Stimulated activated effector memory CD8-positive, alpha-beta T cell treated with anti-CD3 and anti-CD28 coated beads, Interleukin-12 subunit alpha, Interleukin-12 subunit beta, amount 100 ng/mL, for 72 hours (primary cell): ENCODE measurements around the gene TDRD6.
"Not testable (repeated sequence)": the region's sequence is repeated elsewhere in the genome, so short reads cannot be mapped to it uniquely, and the experiment has no call there.

Experiments used
- ATAC-seq: fragments of 150-1000 bp; cut with Tn5 transposase; 2 replicates; pipeline ENCODE4 v1.10.0; 2021
- DNase-seq, 2 donors: peaks; one replicate each; pipeline ENCODE4 v3.0.0; 2021 to 2022; ENCODE audit warnings: low spot score in 2 of 2
- H3K27ac Mint-ChIP-seq: one replicate; pipeline ENCODE4 v1.8.0; 2022; ENCODE audit warnings: mild to moderate bottlenecking, mixed read lengths
- H3K36me3 Mint-ChIP-seq: one replicate; pipeline ENCODE4 v1.8.0; 2022; ENCODE audit warnings: mild to moderate bottlenecking, mixed read lengths
- H3K4me1 Mint-ChIP-seq: one replicate; pipeline ENCODE4 v1.8.0; 2022; ENCODE audit warnings: mixed read lengths
- H3K4me3 Mint-ChIP-seq: one replicate; pipeline ENCODE4 v1.8.0; 2022; ENCODE audit warnings: mild to moderate bottlenecking, mixed read lengths
- H3K9me3 Mint-ChIP-seq: one replicate; pipeline ENCODE4 v1.8.0; 2022; ENCODE audit warnings: mixed read lengths

TDRD6 gene, protein sequence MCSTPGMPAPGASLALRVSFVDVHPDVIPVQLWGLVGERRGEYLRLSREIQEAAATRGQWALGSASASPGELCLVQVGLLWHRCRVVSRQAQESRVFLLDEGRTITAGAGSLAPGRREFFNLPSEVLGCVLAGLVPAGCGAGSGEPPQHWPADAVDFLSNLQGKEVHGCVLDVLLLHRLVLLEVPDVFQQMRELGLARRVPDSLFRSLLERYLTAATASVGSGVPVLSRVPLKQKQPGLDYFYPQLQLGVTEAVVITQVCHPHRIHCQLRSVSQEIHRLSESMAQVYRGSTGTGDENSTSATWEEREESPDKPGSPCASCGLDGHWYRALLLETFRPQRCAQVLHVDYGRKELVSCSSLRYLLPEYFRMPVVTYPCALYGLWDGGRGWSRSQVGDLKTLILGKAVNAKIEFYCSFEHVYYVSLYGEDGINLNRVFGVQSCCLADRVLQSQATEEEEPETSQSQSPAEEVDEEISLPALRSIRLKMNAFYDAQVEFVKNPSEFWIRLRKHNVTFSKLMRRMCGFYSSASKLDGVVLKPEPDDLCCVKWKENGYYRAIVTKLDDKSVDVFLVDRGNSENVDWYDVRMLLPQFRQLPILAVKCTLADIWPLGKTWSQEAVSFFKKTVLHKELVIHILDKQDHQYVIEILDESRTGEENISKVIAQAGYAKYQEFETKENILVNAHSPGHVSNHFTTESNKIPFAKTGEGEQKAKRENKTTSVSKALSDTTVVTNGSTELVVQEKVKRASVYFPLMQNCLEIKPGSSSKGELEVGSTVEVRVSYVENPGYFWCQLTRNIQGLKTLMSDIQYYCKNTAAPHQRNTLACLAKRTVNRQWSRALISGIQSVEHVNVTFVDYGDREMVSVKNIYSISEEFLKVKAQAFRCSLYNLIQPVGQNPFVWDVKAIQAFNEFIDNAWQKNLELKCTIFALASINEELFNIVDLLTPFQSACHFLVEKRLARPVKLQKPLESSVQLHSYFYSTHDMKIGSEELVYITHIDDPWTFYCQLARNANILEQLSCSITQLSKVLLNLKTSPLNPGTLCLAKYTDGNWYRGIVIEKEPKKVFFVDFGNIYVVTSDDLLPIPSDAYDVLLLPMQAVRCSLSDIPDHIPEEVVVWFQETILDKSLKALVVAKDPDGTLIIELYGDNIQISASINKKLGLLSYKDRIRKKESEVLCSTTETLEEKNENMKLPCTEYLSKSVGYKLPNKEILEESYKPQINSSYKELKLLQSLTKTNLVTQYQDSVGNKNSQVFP (N-terminal part only)

DNA sequence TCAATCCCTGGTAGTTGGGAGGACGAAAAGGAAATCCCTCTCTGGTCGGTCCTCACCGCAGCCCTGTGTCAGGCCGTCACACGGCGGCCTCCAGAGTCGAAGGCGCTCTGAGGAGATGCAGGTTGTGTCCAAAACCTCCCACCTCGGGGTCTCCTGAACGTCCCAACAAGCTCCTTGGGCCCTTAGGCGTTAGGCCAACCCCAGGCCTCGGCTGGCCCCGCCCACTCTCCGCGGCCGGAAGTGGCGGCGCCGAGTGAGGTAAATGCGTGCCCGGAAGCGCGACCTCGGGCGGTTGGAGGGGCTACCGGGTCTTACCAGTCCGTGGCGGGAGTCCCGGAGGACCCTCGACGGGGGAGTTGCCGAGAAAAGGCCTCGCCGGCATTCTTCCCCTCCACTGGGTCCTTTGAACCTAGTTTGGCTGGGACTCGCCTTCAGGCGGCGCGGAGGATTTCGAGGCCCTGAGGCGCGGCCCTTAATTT lies at the start of gene TDRD6:
TDRD6 (plus strand) TSS at position 267 of the 479 bp plus-strand sequence. CDS start 244 bp downstream, outside the sequence.
- DNase-seq, result no peak
- Mint-ChIP-seq H3K27ac (no peak within 1 kb of the TSS), H3K9me3 (no peaks in the 10 kb centered on the region), H3K4me3 (no peak within 1 kb of the TSS), H3K36me3 (no peaks in the 10 kb centered on the region), H3K4me1 (no peaks in the 10 kb centered on the region)
- no peak for ATAC-seq

DNA sequence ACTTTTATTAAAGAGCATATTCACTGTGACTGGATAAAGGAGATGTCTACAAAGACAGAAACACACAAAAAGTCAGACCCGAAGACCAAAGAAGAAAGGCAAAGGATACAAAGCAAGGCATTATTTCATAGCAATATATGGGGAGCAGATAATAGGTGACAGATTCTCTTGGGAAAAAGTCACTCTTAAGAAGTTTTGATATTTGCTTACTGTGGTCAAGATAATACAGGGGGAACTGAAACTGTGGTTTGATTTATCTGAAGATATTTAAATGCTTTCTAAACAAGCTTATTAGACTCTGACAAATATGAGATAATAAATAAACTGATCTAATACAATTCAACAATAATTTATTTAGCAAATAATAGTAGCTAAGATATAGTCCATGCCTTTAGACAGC lies 49.8 kb upstream of the TDRD6 start:
- no peak for ATAC-seq
- Mint-ChIP-seq H3K36me3 (no peaks in the 10 kb centered on the region), H3K4me3 (no peak overlapping the region), H3K4me1 (peaks cover 3% of the 10 kb centered on the region), H3K9me3 (no peaks in the 10 kb centered on the region), H3K27ac (no peak overlapping the region)
- no peak for DNase-seq

DNA sequence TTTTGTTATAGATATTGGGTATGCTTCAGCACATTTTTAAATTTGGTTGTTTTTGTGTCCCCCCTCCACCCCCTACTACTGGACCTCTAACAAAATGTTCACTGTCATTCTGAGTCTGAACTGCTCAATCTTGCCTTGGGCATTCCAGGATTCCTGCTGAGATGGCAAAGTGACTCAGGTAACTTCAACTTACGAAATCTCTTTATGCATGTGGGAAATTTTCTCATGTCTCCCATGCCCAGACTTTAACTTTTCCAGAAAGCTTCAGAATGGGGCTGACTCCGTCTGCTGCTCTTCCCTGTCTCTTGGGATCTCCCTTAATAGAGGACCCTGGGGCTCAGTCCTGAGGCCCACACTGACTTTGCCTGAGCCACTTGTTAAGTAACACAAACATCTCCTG lies 49.0 kb upstream of the TDRD6 start:
- no peaks in the 10 kb centered on the region for H3K36me3 Mint-ChIP-seq
- peaks cover 6% of the 10 kb centered on the region for H3K4me1 Mint-ChIP-seq
- no peak for ATAC-seq
- H3K27ac Mint-ChIP-seq, result no peak overlapping the region
- no peaks in the 10 kb centered on the region for H3K9me3 Mint-ChIP-seq
- H3K4me3 Mint-ChIP-seq, result no peak overlapping the region
- no peak for DNase-seq

DNA sequence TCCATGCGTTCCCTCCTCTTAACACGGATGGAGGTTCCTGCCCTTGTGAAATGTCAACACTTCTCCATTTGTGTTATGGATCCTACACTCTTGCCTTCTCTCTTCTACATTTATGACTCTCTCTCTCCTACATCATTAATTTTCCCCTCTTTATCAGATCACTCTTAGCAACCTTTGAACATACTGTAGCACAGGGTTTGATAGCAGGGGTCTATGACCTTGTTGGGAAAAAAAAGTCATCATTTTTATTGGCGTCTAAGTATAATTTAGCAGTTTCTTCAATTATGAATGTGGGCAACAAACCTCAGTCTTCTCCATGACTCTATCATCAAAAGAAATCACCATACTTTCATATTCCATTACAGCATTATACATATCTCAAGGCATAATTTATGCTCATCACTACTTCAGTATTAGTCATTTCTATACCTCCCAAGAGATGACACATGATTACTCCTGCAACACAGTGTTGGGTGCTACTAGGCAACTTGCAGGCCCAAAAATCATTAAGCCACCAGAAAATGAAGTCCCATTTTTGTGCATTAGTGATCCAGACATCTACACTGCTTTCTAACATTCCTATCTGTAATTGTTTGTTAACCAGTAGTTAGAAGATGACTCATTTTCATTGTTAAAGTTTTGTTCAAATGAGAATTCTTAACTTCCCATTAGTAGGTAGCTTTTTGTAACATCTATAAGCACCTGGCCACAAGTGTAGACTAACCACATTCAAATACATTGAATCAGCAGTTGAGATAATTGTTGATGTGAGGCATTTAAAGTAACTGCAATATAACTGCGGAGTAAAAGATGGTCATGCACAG lies 44.5 kb upstream of the TDRD6 start:
- DNase-seq (no peak), ATAC-seq (peak; percentile 99)
- H3K4me1 Mint-ChIP-seq, result peaks cover 6% of the 10 kb centered on the region
- H3K9me3 Mint-ChIP-seq, result no peaks in the 10 kb centered on the region
- H3K27ac Mint-ChIP-seq, result no peak overlapping the region
- no peak overlapping the region for H3K4me3 Mint-ChIP-seq
- no peaks in the 10 kb centered on the region for H3K36me3 Mint-ChIP-seq

DNA sequence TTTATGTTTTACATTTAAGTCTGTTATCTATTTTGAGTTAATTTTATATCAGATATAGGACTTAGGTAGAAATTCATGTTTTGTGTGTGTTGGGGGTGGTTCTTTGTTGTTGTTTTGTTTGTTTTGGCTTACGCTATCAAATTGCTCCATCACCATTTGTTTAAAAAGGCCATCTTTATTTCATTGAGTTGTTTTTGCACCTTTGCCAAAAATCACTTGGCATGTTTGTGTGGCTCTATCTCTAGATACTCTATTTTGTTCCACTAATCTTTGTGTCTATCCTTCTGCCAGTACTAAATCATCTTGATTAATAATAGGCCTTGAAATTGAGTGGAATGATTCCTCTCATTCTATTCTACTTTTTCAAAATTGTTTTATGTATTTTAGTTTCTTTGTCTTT lies 42.4 kb upstream of the TDRD6 start:
- no peak overlapping the region for H3K4me3 Mint-ChIP-seq
- no peaks in the 10 kb centered on the region for H3K36me3 Mint-ChIP-seq
- H3K9me3 Mint-ChIP-seq, result no peaks in the 10 kb centered on the region
- DNase-seq (no peak), ATAC-seq (no peak)
- peaks cover 6% of the 10 kb centered on the region for H3K4me1 Mint-ChIP-seq
- H3K27ac Mint-ChIP-seq, result no peak overlapping the region

DNA sequence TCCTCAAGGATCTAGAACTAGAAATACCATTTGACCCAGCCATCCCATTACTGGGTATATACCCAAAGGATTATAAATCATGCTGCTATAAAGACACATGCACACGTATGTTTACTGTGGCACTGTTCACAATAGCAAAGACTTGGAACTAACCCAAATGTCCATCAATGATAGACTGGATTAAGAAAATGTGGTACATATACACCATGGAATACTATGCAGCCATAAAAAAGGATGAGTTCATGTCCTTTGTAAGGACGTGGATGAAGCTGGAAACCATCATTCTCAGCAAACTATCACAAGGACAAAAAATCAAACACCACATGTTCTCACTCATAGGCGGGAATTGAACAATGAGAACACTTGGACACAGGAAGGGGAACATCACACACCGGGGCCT lies 39.6 kb upstream of the TDRD6 start:
- H3K36me3 Mint-ChIP-seq, H3K9me3 Mint-ChIP-seq, H3K4me3 Mint-ChIP-seq, DNase-seq, ATAC-seq, H3K27ac Mint-ChIP-seq: not testable (repeated sequence)
- peaks cover 11% of the 10 kb centered on the region for H3K4me1 Mint-ChIP-seq

DNA sequence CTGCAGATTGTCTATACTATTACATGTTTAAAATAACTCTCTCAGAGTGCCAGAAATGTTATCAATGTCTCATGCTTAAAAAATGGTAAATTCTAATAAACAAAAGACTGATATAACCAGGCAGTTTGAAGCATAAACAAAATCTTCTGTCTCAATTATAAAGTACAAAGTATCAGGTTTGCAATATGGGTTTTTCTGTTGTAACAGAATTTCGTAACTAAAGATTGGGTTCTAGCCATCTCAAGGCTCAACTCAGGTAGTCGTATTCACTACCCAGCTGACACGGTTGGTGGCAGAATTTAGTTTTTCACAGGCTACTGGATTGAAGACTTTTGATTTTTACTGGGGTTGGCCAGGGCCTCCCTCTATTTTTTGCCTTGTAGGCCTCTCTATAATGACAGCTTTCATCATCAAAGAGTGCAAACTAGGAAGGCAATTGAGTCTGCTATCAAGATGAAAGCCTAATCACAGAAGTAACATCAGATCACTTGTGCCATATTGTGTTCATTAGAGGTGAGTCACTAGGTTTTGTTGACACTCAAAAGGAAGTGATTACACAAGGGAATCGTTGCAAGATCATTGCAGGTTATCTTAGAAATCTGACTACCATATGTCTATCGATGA lies 38.7 kb upstream of the TDRD6 start:
- Mint-ChIP-seq H3K4me3 (no peak overlapping the region), H3K9me3 (no peaks in the 10 kb centered on the region), H3K36me3 (no peaks in the 10 kb centered on the region), H3K27ac (no peak overlapping the region), H3K4me1 (peaks cover 16% of the 10 kb centered on the region)
- ATAC-seq (no peak), DNase-seq (no peak)

DNA sequence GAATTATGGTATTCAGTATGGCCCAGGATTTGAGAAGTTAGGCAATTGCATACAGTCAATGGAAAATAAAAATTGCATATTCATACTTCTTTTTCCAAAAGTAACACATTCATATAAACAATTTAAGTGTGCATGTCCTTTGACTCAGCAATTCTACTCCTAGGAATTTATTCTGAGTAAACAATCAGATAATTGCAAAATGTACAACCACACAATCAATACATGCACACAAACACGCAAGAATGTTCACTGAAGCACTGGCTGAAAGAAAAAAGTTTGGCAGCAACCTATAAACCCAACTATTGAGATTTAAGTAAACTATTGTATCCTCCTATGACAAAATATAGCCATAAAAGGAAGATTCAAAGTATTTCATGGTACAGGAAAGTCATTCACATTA lies 36.7 kb upstream of the TDRD6 start:
- Mint-ChIP-seq H3K4me1 (peaks cover 16% of the 10 kb centered on the region), H3K9me3 (no peaks in the 10 kb centered on the region), H3K27ac (no peak overlapping the region), H3K36me3 (no peaks in the 10 kb centered on the region), H3K4me3 (no peak overlapping the region)
- ATAC-seq (no peak), DNase-seq (no peak)

DNA sequence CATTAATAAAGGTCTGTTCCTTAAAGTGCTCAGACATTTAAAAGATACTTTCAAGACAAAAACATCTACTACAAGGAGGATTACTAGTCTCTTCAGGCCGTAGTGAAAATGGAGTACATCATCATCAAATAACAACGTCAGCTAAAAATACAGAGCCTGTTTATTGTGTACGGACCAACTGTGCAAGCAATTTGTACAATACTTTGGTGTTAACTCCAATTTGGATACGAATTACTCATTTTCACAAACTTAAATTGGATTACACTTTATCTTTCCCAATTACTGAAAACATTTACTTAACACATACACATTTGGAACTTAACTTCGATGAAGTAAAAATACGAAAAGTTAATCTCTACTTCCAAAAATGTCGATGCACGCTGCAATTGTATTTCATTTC lies 35.9 kb upstream of the TDRD6 start:
- Mint-ChIP-seq H3K36me3 (no peaks in the 10 kb centered on the region), H3K4me1 (peaks cover 16% of the 10 kb centered on the region), H3K9me3 (no peaks in the 10 kb centered on the region), H3K27ac (no peak overlapping the region), H3K4me3 (peak overlapping the region; percentile 79)
- no peak for ATAC-seq
- DNase-seq, result no peak

DNA sequence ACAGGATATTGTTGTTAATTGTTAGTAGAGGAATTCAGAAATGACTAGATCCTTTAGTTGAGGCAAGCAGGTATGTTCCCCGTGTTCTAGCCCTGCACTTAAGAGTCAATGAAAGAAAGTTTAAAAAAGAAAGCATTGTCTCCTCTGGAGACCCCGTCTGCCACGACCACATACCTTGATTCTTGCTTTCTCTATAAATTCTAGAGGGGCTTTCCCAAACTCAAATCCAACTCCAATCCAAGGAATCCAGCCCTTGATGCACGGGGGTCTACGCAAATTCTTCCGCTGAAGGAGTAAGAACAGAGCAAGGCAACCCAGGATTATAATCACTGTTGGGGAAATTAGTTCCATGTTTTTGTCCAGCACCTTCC lies 35.5 kb upstream of the TDRD6 start:
- ATAC-seq, result no peak
- H3K36me3 Mint-ChIP-seq, result no peaks in the 10 kb centered on the region
- H3K4me1 Mint-ChIP-seq, result peaks cover 16% of the 10 kb centered on the region
- DNase-seq, result no peak
- H3K9me3 Mint-ChIP-seq, result no peaks in the 10 kb centered on the region
- peak overlapping the region; percentile 79 for H3K4me3 Mint-ChIP-seq
- H3K27ac Mint-ChIP-seq, result peak overlapping the region; percentile 53

DNA sequence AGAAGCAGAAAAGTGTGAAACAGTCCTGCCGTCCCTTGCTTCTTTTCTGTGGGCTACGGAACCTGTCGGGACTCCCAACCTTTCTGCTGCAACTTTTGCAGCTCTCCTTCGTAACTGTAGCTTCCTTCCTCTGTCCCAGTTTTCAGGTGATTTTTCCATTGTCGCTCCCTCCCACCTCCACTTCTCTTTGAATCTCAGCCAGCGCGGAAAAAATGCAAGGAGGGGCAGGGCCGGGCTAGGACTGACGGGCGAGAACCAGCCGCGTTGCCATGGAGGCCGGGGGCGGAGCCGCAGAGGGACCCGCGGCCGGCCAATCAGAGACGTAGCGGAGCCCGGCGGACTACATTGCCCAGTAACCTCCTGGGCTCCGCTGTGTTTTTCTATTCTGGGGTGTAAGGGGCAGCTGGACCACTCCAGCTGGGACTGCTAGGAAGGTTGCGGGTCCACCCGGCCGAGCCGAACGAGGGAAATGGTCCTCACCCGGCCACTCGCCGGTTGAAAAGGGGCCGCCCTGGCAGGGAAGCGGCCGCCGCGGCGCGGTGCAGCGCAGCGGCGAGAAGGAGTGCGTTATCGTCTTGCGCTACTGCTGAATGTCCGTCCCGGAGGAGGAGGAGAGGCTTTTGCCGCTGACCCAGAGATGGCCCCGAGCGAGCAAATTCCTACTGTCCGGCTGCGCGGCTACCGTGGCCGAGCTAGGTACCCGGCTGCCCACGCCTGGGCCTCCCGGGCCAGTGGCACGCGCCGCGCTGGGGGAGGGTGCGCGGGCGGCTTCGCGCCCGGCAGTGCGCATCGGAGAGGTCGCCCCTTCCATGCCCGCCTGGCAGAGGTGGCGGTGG lies 34.9 kb upstream of the TDRD6 start, which contains the start of the genes CYP39A1 and SLC25A27:
CYP39A1 (minus strand) TSS at position 216 of the 836 bp plus-strand sequence. CDS start 236 bp downstream, outside the sequence.
SLC25A27 (plus strand) TSS at position 373 of the 836 bp plus-strand sequence; CDS start at position 591, 218 bp downstream.
- H3K27ac Mint-ChIP-seq, result peak within 1 kb of the TSS; percentile 53
- no peaks in the 10 kb centered on the region for H3K9me3 Mint-ChIP-seq
- DNase-seq (peak; percentile 67 to 87), ATAC-seq (peak; percentile 99)
- peaks cover 16% of the 10 kb centered on the region for H3K4me1 Mint-ChIP-seq
- H3K4me3 Mint-ChIP-seq, result peak within 1 kb of the TSS; percentile 79
- no peaks in the 10 kb centered on the region for H3K36me3 Mint-ChIP-seq

DNA sequence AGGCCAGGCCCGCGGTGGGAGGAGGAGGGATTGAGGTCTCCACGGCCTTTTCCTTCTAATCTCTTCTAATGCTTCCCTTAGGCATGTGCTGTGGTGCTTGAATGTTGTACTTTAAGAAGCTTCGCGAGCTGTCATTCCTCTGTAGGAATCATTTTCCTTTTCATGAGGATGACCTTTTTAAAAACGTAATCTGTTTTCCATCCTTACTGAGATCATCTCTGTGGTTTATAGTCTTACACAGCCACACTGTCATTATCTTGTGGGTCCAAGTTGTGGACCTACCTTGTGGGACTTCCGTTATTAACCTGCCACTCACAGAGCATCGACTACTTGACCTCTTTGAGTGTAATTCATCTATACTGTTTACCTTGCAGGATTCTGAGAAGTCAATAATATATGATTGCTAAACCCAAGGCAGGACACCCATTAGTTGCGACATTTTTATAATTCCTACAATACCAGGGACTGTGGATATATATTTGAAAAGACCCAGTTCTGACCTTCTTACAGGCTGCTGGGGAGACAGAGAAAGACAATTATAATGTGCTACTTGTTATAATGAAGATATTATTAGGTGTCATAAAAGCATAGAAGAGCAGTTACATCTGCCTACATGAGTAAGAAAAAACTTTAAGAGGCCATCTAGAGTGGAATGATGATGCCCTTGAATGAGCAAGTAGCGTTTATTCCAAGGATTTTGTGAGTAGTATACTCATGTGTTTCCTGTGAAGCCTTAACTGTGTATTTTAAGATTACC lies 34.1 kb upstream of the TDRD6 start:
- Mint-ChIP-seq H3K4me1 (peaks cover 16% of the 10 kb centered on the region), H3K27ac (no peak overlapping the region), H3K4me3 (peak overlapping the region; percentile 79), H3K9me3 (no peaks in the 10 kb centered on the region), H3K36me3 (no peaks in the 10 kb centered on the region)
- no peak for DNase-seq
- ATAC-seq, result no peak

DNA sequence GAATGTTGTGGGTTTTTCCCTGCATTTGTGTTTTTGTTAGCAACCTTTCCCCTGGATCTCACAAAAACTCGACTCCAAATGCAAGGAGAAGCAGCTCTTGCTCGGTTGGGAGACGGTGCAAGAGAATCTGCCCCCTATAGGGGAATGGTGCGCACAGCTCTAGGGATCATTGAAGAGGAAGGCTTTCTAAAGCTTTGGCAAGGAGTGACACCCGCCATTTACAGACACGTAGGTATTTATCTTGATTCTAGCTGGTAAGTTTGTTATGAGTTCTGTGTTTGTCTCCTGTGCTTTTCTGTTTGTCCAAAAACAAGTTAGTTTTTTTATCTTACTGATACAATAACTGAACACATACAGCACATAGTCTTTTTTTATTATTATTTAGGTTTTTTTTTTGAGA lies 31.9 kb upstream of the TDRD6 start:
- H3K36me3 Mint-ChIP-seq, result no peaks in the 10 kb centered on the region
- ATAC-seq, result no peak
- no peaks in the 10 kb centered on the region for H3K9me3 Mint-ChIP-seq
- no peak overlapping the region for H3K27ac Mint-ChIP-seq
- H3K4me3 Mint-ChIP-seq, result no peak overlapping the region
- H3K4me1 Mint-ChIP-seq, result peaks cover 16% of the 10 kb centered on the region
- no peak for DNase-seq
